B cell (primary cell): ENCODE results near the gene ANKRD11. TPM values are rescaled to one million over a fixed set of nuclear protein-coding genes. Genes with fewer than 3 reads are reported as not detected.
A peak's percentile ranks its signal among the peaks of the same experiment; 100 is the strongest.

Experiments used
- ATAC-seq: fragments of 200-7000 bp; cut with Tn5 transposase; one replicate; pipeline ENCODE4 v1.10.0; 2021; ENCODE audit warnings: low read depth, mild to moderate bottlenecking, moderate number of reproducible peaks, moderate library complexity
- CTCF ChIA-PET: fragments of 350-600 bp; sonication (Branson Sonifier 250); formaldehyde crosslinking; loops from one replicate; lab custom pipeline; 2021; ENCODE audit warnings: antibody characterized with exemption, inconsistent platforms; lab: Charles Lee
- POLR2A ChIA-PET: fragments of 350-600 bp; sonication (Branson Sonifier 250); formaldehyde crosslinking; loops from one replicate; lab custom pipeline; 2021; ENCODE audit warnings: antibody characterized with exemption; lab: Charles Lee
- DNase-seq: peaks from one replicate; pipeline ENCODE4 v3.0.0; 2013
- H2AFZ ChIP-seq: 2 replicates; pipeline ENCODE4 v1.6.1; 2012; ENCODE audit warnings: mild to moderate bottlenecking, low read depth, low read length; ENCODE audit not compliant: insufficient read depth, poor library complexity, severe bottlenecking
- H3K27ac ChIP-seq, 2 donors: 1 replicate in 1 of 2; 2 replicates in 1 of 2; pipeline ENCODE4 v1.5.1; 2012 to 2013; ENCODE audit warnings: low read length in 2 of 2, mild to moderate bottlenecking in 2 of 2, moderate library complexity in 1 of 2
- H3K27me3 ChIP-seq, 4 experiments: fragments of 200-600 bp in 1 of 4; sonication (generic) in 1 of 4; replicated peaks in 1 of 4; 1 replicate in 2 of 4; 2 replicates in 2 of 4; pipeline versions ENCODE4 v1.6.1 to v1.7.0; 2013 to 2016; ENCODE audit warnings: low read length in 3 of 4, mild to moderate bottlenecking in 2 of 4, mixed read lengths in 1 of 4, moderate library complexity in 1 of 4; ENCODE audit not compliant: insufficient read depth in 4 of 4, control insufficient read depth in 3 of 4; ENCODE audit errors: control extremely low read depth in 1 of 4
- H3K36me3 ChIP-seq, 2 experiments: replicated peaks in 1 of 2; 1 replicate in 1 of 2; 2 replicates in 1 of 2; pipeline versions ENCODE4 v1.6.1 to v1.7.1; 2013; ENCODE audit warnings: low read length in 1 of 2; ENCODE audit not compliant: insufficient read depth in 2 of 2, control insufficient read depth in 1 of 2; ENCODE audit errors: control extremely low read depth in 1 of 2, extremely low read depth in 1 of 2
- H3K4me1 ChIP-seq, 2 donors: fragments of 200-600 bp in 1 of 2; sonication (generic) in 1 of 2; 1 replicate in 1 of 2; 2 replicates in 1 of 2; pipeline versions ENCODE4 v1.5.1 to v1.6.1; 2013 to 2017; ENCODE audit warnings: low read length in 2 of 2; ENCODE audit not compliant: control insufficient read depth in 2 of 2, insufficient read depth in 2 of 2
- H3K4me2 ChIP-seq: replicated peaks from 2 replicates; pipeline ENCODE3; 2012; ENCODE audit warnings: mild to moderate bottlenecking, low read depth, low read length; ENCODE audit not compliant: poor library complexity, severe bottlenecking
- H3K4me3 ChIP-seq, 5 experiments: fragments of 200-600 bp in 1 of 5; sonication (generic) in 1 of 5; 1 replicate in 3 of 5; 2 replicates in 2 of 5; pipeline versions ENCODE4 v1.5.1 to v1.7.0; 2011 to 2016; ENCODE audit warnings: low read length in 4 of 5, mild to moderate bottlenecking in 4 of 5, low read depth in 2 of 5, control low read depth in 1 of 5, moderate library complexity in 1 of 5; ENCODE audit not compliant: insufficient read depth in 1 of 5; ENCODE audit errors: control extremely low read depth in 1 of 5, extremely low read depth in 1 of 5
- H3K79me2 ChIP-seq: fragments of 200-600 bp; sonication (generic); one replicate; pipeline ENCODE4 v1.6.0; 2016; ENCODE audit warnings: low read length; ENCODE audit not compliant: control insufficient read depth, insufficient read depth
- H3K9ac ChIP-seq: fragments of 200-600 bp; sonication (generic); 2 replicates; pipeline ENCODE4 v1.6.1; 2017; ENCODE audit warnings: mild to moderate bottlenecking, low read length, moderate library complexity
- H3K9me3 ChIP-seq, 3 donors: one replicate each; pipeline versions ENCODE4 v1.6.1 to v1.7.1; 2013; ENCODE audit warnings: low read length in 2 of 3; ENCODE audit not compliant: control insufficient read depth in 2 of 3, insufficient read depth in 1 of 3; ENCODE audit errors: control extremely low read depth in 1 of 3
- H4K20me1 ChIP-seq: 2 replicates; pipeline ENCODE4 v1.6.0; 2012; ENCODE audit warnings: mild to moderate bottlenecking, low read length; ENCODE audit not compliant: insufficient read depth, control insufficient read depth, poor library complexity, severe bottlenecking
- H3K27ac Mint-ChIP-seq: one replicate; pipeline ENCODE4 v1.8.0; 2021; ENCODE audit warnings: mixed read lengths
- H3K27me3 Mint-ChIP-seq: one replicate; pipeline ENCODE4 v1.8.0; 2021; ENCODE audit warnings: mixed read lengths
- H3K4me1 Mint-ChIP-seq: one replicate; pipeline ENCODE4 v1.8.0; 2021; ENCODE audit warnings: mixed read lengths
- H3K4me3 Mint-ChIP-seq: one replicate; pipeline ENCODE4 v1.8.0; 2021; ENCODE audit warnings: mixed read lengths
- H3K9me3 Mint-ChIP-seq: one replicate; pipeline ENCODE4 v1.8.0; 2022; ENCODE audit warnings: mixed read lengths; ENCODE audit not compliant: insufficient read depth
- EZH2 ChIP-seq: IDR thresholded peaks from 2 replicates; pipeline ENCODE4 v1.6.1; 2012; ENCODE audit warnings: borderline replicate concordance, low read depth, mild to moderate bottlenecking, moderate library complexity, low read length; ENCODE audit not compliant: insufficient read depth, poor library complexity, severe bottlenecking
- WGBS: methylation state at CpG from one replicate; pipeline ENCODE4 v1.1.5; 2013; ENCODE audit warnings: missing lambda C conversion rate; ENCODE audit not compliant: insufficient coverage; 5-methylcytosine and 5-hydroxymethylcytosine counted together
- intact Hi-C: fragments of 100-400 bp; cut with micrococcal nuclease; formaldehyde crosslinking; loops from one replicate; pipeline ENCODE4 v1.10.0; 2022
- polyA minus RNA-seq: library from RNA; depleted of rRNA, polyadenylated mRNA; stranded (reverse); fragments of >200 nt; gene quantifications from 2 replicates; pipeline ENCODE4 v1.2.3, GENCODE V29; 2012
- polyA plus RNA-seq: library from polyadenylated mRNA; depleted of rRNA; stranded (reverse); fragments of >200 nt; gene quantifications from 2 replicates; pipeline ENCODE4 v1.2.3, GENCODE V29; 2012
- total RNA-seq, 2 donors: library from RNA; stranded (reverse); fragments of 120-200 nt in 1 of 2; gene quantifications; 1 replicate in 1 of 2; 2 replicates in 1 of 2; pipeline versions ENCODE4 v1.2.3 to v1.2.4, GENCODE V29; 2013 to 2022
- TF ChIP-seq, protein P1 (sequence below): fragments of 200-600 bp; IDR thresholded peaks from one replicate; pipeline ENCODE4 v1.8.0; 2022; ENCODE audit warnings: antibody characterized with exemption, mild to moderate bottlenecking

ANKRD11 gene
- total RNA-seq (314 and 320 TPM in 2 replicates), polyA plus RNA-seq (67.9 and 78.0 TPM in 2 replicates), polyA minus RNA-seq (90.5 and 167 TPM in 2 replicates)
- total RNA-seq (2013): 40.2 TPM

- Histone ChIP-seq H4K20me1 (peaks cover 64% of the 10 kb centered on the region), H3K4me2 (peak within 1 kb of the TSS; percentile 86), H3K27ac (peak within 1 kb of the TSS; percentile 91 to 97), H3K79me2 (peaks cover 73% of the 10 kb centered on the region), H3K9ac (peak within 1 kb of the TSS; percentile 74), H3K9me3 (no peaks in the 10 kb centered on the region), H2AFZ (peak within 1 kb of the TSS; percentile 82), H3K4me3 (peak within 1 kb of the TSS; percentile 59 to 93 (median 86)), H3K27me3 (no peaks in the 10 kb centered on the region), H3K4me1 (peaks cover 40 to 46% of the 10 kb centered on the region in 2 donors), H3K36me3 (peaks cover 0 to 9% of the 10 kb centered on the region in 2 experiments)
- H3K4me1 Mint-ChIP-seq: peaks cover 56% of the 10 kb centered on the region
- POLR2A ChIA-PET: interaction anchor here (0.6 to 3.0 kb wide), 4 partner anchors 14 to 383 kb away, joined by 3 to 20 read pairs (median 4); partner anchors contain the start of gene TCF25
- CTCF ChIA-PET: no interaction called here
- no peaks in the 10 kb centered on the region for H3K9me3 Mint-ChIP-seq
- peak within 1 kb of the TSS; percentile 93 for H3K4me3 Mint-ChIP-seq
- H3K27ac Mint-ChIP-seq: peak within 1 kb of the TSS; percentile 97
- ATAC-seq: peak; percentile 81
- intact Hi-C loops: loop anchor here (1.0 to 2.0 kb wide), 5 partner anchors 14 to 376 kb away; partner anchors contain the start of genes RPL13 and SPG7
- under 1% methylated on average over 96 of the region's 96 CpGs for WGBS
- DNase-seq: peak; percentile 99
- TF ChIP-seq, protein P1, sequence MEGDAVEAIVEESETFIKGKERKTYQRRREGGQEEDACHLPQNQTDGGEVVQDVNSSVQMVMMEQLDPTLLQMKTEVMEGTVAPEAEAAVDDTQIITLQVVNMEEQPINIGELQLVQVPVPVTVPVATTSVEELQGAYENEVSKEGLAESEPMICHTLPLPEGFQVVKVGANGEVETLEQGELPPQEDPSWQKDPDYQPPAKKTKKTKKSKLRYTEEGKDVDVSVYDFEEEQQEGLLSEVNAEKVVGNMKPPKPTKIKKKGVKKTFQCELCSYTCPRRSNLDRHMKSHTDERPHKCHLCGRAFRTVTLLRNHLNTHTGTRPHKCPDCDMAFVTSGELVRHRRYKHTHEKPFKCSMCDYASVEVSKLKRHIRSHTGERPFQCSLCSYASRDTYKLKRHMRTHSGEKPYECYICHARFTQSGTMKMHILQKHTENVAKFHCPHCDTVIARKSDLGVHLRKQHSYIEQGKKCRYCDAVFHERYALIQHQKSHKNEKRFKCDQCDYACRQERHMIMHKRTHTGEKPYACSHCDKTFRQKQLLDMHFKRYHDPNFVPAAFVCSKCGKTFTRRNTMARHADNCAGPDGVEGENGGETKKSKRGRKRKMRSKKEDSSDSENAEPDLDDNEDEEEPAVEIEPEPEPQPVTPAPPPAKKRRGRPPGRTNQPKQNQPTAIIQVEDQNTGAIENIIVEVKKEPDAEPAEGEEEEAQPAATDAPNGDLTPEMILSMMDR: no peak
- no peak for TF ChIP-seq EZH2
- H3K27me3 Mint-ChIP-seq: no peaks in the 10 kb centered on the region
Observed at GRCh38 chr16:89490439-89491237, at the start of gene ANKRD11. Gene ANKRD11 (minus strand): TSS chr16:89490561. CDS start chr16:89317019, 173,542 bp downstream.

GRCh38 chr16:89538286-89538685 is 47.9 kb upstream of the ANKRD11 start:
- TF ChIP-seq EZH2: no peak
- TF ChIP-seq, protein P1: no peak
- H4K20me1 ChIP-seq: peaks cover 32% of the 10 kb centered on the region
- no peak overlapping the region for H3K4me3 ChIP-seq
- WGBS: 98% methylated on average over 12 of the region's 12 CpGs
- ChIA-PET POLR2A (no interaction called here), CTCF (no interaction called here)
- Mint-ChIP-seq H3K27ac (no peak overlapping the region), H3K4me3 (no peak overlapping the region), H3K4me1 (peaks cover 22% of the 10 kb centered on the region), H3K9me3 (no peaks in the 10 kb centered on the region), H3K27me3 (no peaks in the 10 kb centered on the region)
- H3K79me2 ChIP-seq: peaks cover 37% of the 10 kb centered on the region
- H3K9me3 ChIP-seq: no peaks in the 10 kb centered on the region
- no peak overlapping the region for H3K4me2 ChIP-seq
- ATAC-seq: no peak
- no peaks in the 10 kb centered on the region for H3K27me3 ChIP-seq
- intact Hi-C loops: no loop called here
- H2AFZ ChIP-seq: no peak overlapping the region
- H3K27ac ChIP-seq: no peak overlapping the region
- H3K4me1 ChIP-seq: peaks cover 23 to 24% of the 10 kb centered on the region in 2 donors
- peaks cover 0 to 27% of the 10 kb centered on the region in 2 experiments for H3K36me3 ChIP-seq
- no peak for DNase-seq
- no peak overlapping the region for H3K9ac ChIP-seq
